Measurements from ENCODE around the gene ID2.

Gene ID2, protein sequence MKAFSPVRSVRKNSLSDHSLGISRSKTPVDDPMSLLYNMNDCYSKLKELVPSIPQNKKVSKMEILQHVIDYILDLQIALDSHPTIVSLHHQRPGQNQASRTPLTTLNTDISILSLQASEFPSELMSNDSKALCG

GRCh38 chr2:8681786-8682692, at the start of gene ID2:
Gene ID2, plus strand, starts transcription at chr2:8682056. Its CDS starts 110 bp downstream, at chr2:8682166.
- peak; percentile 98 to 99 for DNase-seq

GRCh38 chr2:8632755-8633154, 49.1 kb upstream of the ID2 start:
- no peak for DNase-seq

- no peak for DNase-seq
Observed at GRCh38 chr2:8633186-8633734, 48.6 kb upstream of the ID2 start.

- DNase-seq = no peak
Observed at GRCh38 chr2:8633735-8634313, 48.0 kb upstream of the ID2 start.

GRCh38 chr2:8634466-8635172, 47.2 kb upstream of the ID2 start:
- no peak for DNase-seq

GRCh38 chr2:8636041-8636491, 45.8 kb upstream of the ID2 start:
- no peak for DNase-seq

- DNase-seq = no peak
Observed at GRCh38 chr2:8636721-8637636, 44.9 kb upstream of the ID2 start.

- no peak for DNase-seq
Observed at GRCh38 chr2:8638327-8638726, 43.5 kb upstream of the ID2 start.

DNA sequence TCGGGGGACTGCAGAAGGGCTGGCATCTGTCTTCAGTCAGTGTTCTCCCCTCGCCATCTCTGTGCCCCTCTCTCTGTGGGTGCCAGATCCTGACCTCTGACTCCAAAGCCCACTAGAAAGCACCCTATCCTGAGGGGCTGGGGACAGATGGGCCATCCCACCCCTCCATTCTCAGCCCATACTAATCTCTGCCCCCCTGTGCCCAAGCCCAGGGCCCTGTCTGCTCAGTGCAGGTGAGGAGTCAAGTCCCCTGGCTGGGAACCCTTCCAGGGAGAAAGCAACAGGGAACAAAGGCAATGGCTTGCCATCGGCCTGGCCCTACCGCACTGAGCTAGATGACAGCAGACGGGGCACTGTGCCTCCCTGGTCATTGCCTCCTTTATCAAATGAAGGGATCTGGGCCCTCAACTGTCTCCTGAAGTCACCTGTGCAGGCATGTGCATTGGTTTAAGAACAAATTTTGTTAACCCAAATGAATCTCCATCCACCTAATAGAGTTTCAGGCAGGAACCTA, 42.7 kb upstream of the ID2 start:
- DNase-seq = no peak

- DNase-seq = no peak
Observed at GRCh38 chr2:8640498-8640897, 41.4 kb upstream of the ID2 start.

- DNase-seq = no peak
Observed at GRCh38 chr2:8641301-8641965, 40.4 kb upstream of the ID2 start.

DNA sequence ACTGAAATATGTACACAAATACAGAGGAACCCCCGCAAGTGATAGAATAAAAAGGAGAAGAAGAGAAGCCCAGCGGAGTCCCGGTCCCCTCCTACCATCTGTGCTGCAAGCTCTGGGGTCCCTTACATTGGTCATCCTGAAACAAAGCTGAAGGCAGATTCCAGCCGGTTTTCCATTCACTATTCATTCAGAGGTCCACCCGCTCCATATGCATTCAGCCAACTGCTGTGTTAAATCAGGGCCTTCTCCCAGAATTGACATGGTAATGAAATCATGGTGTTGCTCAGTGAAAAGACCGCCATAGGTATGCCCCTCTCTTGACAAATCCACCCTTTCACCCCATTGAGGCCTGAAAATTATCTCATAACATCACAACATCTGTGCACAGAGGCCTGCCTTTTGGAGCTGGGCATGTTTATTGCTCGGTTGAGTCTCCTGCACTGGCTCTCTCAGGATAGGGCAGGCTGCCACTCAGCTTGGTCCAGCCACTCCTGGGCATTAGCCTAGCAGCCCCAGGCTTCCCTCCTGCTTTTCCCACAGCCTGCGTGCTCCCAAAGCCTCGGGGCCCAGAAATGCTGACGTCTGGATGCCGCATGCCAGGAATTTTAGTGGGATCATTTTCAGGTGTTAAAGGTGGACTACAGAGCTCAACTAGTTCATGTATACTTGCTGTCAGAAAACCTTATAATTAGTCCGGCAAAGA, 39.3 kb upstream of the ID2 start:
- DNase-seq = no peak

DNA sequence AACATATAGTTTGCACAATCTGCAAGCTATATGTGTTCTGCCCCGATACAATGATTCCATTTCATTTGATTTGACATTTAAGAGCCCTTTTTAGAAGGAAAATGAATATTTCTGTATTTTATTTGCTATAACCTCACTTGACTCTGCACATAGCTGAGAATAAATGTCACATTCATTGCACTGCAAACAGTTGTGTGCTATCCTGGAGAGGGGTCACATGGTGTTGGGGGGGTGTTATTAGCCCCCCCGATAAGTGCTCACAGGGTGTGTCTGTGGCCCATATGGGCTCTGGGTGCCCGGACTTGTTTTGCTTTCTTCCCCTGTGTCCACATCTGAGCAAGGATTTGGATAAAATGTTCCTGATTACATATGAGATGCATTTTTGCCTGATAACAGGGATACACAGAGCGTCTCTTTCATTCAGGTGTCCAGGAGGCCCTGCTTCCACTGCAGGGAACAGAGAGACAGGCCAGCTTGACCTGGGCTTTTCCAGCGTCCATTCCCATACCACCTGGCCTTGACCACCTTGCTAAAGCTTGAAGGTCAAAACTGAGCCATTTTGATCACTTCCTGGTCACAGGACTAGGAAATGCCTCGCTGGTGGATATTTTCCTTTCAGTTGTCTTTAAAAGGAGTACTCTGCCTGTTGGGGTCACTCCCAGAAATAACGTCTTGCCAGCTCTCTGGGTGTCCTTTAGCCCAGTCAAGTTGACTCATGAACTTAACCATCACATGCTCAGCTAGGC, 38.4 kb upstream of the ID2 start:
- no peak for DNase-seq

- no peak for DNase-seq
Observed at GRCh38 chr2:8643996-8644356, 37.9 kb upstream of the ID2 start.

DNA sequence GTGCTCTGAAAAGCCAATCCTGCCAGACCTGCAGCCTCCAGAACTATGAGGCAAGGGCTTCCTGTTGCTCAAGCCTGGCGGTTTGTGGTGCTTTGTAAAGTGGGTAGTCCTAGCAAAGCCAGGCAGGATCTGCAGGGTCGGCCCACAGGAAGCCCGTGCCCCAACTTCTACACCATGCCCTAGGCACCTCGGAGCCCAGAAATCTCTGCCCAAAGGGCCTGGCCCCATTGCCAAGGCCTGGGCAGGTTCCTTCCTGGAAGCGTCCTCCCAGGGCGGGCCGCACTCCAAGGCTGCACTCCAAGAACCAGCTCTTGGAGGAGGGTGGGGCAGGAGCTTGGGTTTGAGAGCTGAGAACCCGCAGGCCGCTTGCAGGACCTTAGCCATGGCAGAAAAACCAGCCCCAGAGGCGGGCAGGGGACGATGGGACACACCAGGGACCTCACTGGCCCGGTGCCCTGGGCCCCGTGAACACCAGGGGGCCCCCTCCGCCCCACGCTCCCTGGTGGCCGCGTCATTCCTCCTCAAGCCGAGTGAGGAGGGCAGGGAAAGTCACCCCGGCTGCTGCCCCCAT, 37.2 kb upstream of the ID2 start:
- peak in 1 of 2 donors; percentile 30 for DNase-seq

DNA sequence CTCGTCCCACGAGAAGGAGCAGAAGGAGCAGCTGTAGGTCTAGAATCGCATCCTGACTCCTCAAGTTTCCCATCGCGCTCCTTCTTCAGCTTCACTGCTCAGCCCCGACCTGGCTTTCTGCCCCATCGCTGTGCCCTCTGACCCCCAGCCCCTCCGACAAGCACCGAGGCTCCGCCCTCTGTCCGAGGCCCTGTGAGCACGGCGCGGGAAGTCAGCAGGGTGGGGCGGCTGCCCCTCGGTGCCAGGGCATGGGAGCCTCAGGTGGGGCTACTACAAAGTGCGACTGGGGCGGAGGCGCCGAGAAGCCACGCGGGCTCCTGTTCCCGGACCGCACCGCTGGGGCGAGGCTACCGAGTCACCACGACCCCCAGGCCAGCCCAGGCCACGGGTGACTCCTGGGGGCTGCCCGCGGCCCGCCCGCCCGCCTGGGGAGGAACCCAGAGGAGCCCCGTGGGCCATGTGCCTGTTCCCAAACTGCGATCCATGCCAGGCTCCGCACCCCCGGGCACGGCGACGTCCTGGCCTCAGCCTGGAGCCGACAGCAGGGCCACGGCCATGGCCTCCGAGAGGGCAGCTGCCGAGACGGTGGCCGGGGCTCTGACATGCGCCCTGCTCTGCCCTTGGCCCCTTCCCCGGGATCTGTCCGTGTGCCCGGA, 36.6 kb upstream of the ID2 start:
- no peak for DNase-seq

DNA sequence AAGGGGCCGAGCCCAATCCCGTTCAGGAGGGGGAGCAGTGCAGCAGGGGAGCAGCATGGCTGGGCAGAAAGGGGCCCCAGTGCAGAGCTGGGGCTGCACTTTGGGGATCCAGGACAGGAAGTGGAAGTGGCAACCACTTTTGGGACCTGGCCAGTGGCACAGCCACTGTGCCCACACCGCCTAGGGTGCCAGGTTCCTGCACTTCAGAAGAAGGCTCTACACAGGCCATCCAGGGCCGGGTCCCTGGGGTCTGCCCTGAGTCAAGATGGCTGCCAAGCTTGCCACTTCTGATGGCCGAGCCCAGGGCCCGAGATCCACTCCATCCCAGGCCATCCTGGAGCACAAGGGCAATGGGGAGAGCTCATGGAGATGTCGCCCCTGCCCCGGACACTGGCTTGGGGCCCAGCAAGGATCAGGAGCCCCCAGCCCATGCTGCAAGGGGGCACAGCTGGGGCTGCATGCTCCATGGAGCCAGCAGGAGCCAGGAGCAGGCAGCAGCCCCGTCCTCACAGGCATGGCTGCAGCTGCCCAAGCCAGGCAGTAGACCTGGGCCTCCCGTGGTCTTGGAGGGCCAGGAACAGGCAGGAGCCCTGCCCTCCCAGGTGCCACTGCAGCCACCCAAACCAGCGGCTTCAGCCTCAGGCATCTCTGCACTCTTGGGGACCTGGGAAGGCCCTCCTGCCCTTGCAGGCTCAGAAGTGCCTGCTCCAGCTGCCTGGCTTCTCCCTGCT, 35.0 kb upstream of the ID2 start:
- no peak for DNase-seq

- no peak for DNase-seq
Observed at GRCh38 chr2:8647462-8647857, 34.4 kb upstream of the ID2 start.

Data from CD4-positive, alpha-beta T cell treated with Interferon alpha-2 for 1 hour (primary cell).